K562 treated with DMSO at 1 percent for 12 hours (cell line): ENCODE measurements around the gene G3BP1. TPM values are rescaled to one million over a fixed set of nuclear protein-coding genes. Genes with fewer than 3 reads are reported as not detected.

Experiments
- total RNA-seq: library from RNA; unstranded; fragments of 300-600 nt; gene quantifications from 2 replicates; pipeline ENCODE4 v1.2.3, GENCODE V29; 2022; ENCODE audit not compliant: insufficient read depth

The G3BP1 gene
- total RNA-seq = 25.0 and 59.5 TPM in 2 replicates

DNA sequence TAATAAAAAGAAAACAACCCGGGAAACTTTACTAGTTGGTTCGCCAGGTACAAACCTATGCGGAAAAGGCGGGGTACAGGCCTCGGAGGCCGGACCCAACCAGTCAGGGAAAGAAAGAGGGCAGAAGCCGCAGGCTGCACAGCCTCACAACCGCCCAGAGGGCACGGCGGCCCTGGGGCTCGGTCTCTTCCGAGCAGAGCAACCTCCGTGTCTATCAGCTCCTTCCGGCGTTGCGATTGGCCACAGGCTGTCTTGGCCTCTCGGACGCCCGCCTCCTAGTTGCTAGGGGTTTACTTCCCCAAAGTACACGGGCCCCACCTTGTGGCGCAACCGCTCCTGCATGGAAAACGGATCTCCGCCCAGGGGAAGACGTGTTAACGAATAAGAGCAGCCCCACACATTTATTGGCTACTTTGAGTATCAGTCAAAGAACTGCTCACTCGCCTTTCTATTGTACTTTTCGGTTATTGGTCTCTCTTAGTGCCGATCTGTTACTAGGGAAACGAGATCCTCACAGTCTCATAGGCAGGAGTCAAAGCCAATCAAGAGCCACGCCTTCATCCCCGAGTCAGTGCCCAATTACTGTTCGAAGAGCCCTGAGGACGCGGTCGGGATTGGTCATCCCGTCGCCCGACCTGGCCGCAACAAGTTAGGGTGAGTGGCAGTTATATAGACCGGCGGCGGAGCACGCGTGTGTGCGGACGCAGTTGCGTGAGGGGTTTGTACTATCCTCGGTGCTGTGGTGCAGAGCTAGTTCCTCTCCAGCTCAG lies at the start of gene G3BP1:
G3BP1 (plus strand) TSS at position 696 of the 770 bp plus-strand sequence. CDS start 14,667 bp downstream, outside the sequence.

DNA sequence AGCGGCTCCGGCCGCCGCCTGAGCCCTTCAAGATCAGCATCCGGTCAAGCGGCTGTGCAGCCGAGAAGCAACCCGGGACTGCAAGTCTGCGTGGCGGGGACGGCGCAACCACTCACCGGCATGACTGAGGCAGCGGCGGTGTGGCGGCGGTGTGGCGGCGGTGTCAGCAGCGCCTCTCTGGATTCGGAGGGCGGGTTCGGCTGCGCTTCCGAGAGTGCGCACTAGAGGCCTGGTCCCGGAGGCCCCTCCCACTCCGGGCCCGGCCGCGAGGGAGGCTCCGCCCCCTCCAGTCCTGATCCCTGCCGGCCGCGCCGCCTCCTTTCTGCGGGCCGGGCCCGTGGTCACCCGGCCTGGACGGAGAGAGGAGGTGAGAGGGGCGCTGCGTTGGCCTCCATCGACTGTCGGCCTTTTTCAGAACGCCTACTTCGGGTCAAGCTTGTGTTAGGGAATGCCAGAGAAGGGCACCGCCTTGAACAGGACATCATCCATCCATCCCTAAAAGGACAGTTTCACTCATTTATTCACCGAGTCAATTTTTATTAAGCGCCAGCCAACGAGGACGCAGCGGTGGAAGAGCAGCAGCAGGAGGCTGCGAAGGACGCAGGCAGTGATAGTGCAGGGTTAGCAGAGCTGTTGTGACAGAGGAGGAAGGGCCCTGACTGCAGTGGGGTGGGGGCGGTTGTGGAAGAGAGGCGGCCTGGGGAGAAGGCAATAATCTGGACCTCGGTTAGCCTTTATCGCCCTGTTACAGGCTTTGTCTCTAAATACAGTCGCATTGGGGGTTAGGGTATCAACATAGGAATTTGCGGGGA lies 13.1 kb upstream of the G3BP1 start, which contains the start of gene ATOX1:
ATOX1 (minus strand) TSS at position 202 of the 812 bp plus-strand sequence; CDS start at position 122, 80 bp downstream.

Other genes starting within 250 kb of the G3BP1 start
- gene FAT2, start 180.6 kb upstream of the G3BP1 start, total RNA-seq = 0.06 TPM in 1 of 2 replicates, not detected in the other
- 10.8 and 16.6 TPM in 2 replicates for gene SPARC, start 85.0 kb upstream of the G3BP1 start, total RNA-seq
- gene ATOX1, start 13.3 kb upstream of the G3BP1 start, total RNA-seq = 48.5 and 85.5 TPM in 2 replicates
- gene GLRA1, start 152.9 kb downstream of the G3BP1 start, total RNA-seq = not detected in 2 replicates